ENCODE results near the gene RNF223.
A peak's percentile ranks its signal among the peaks of the same experiment; 100 is the strongest.

The RNF223 gene

GRCh38 chr1:1038694-1039093 lies 35.4 kb downstream of the RNF223 start:
- no peak overlapping the region for H3K4me3 ChIP-seq (ENCODE audit: low read length)
- no peak for DNase-seq (ENCODE audit: low read depth)
- TF ChIP-seq, protein P1, sequence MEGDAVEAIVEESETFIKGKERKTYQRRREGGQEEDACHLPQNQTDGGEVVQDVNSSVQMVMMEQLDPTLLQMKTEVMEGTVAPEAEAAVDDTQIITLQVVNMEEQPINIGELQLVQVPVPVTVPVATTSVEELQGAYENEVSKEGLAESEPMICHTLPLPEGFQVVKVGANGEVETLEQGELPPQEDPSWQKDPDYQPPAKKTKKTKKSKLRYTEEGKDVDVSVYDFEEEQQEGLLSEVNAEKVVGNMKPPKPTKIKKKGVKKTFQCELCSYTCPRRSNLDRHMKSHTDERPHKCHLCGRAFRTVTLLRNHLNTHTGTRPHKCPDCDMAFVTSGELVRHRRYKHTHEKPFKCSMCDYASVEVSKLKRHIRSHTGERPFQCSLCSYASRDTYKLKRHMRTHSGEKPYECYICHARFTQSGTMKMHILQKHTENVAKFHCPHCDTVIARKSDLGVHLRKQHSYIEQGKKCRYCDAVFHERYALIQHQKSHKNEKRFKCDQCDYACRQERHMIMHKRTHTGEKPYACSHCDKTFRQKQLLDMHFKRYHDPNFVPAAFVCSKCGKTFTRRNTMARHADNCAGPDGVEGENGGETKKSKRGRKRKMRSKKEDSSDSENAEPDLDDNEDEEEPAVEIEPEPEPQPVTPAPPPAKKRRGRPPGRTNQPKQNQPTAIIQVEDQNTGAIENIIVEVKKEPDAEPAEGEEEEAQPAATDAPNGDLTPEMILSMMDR (conservative IDR thresholded peaks at IDR 0.05; ENCODE audit: low read length) = no peak

GRCh38 chr1:1037366-1038327 lies 36.5 kb downstream of the RNF223 start:
- no peak overlapping the region for H3K4me3 ChIP-seq (ENCODE audit: low read length)
- TF ChIP-seq, protein P1 (conservative IDR thresholded peaks at IDR 0.05; ENCODE audit: low read length) = no peak
- DNase-seq (ENCODE audit: low read depth) = no peak

GRCh38 chr1:1035291-1035943 lies 38.7 kb downstream of the RNF223 start:
- TF ChIP-seq, protein P1 (conservative IDR thresholded peaks at IDR 0.05; ENCODE audit: low read length) = no peak
- H3K4me3 ChIP-seq (ENCODE audit: low read length) = no peak overlapping the region
- DNase-seq (ENCODE audit: low read depth) = no peak

GRCh38 chr1:1034439-1034781 lies 39.7 kb downstream of the RNF223 start:
- TF ChIP-seq, protein P1 (conservative IDR thresholded peaks at IDR 0.05; ENCODE audit: low read length) = no peak
- no peak for DNase-seq (ENCODE audit: low read depth)
- no peak overlapping the region for H3K4me3 ChIP-seq (ENCODE audit: low read length)

GRCh38 chr1:1033731-1034438 lies 40.2 kb downstream of the RNF223 start:
- no peak for DNase-seq (ENCODE audit: low read depth)

DNA sequence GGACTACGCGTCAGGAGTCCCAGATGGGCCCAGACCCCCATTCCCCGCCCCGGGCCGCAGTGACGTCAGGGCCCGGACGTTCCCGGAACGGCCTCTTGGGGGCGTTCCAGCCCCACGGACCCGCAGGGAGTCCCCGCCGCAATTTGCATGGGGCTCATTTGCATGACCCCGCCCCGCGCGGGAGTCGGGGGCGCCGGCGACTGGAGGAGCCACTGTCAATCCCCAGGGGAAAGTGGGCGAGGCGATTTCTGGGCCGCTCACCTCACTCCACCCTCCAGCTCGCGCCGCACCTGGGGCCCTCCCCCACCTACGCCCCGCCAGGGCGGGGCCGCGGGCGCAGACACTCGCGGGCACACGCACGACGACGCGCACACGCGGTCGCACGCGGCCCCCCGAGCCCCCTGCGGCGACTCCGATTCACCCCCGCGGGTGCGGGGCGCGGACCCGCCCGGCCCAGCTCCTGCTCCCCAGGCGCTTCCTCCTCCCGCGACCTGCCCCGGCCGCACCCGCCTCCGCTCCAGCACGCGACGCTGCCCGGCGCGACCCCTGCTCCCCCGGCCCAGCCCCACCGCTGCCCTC lies 41.0 kb downstream of the RNF223 start:
- TF ChIP-seq, protein P1 (conservative IDR thresholded peaks at IDR 0.05; ENCODE audit: low read length) = peak; percentile 52
- peak; percentile 35 for DNase-seq (ENCODE audit: low read depth)
- no peak overlapping the region for H3K4me3 ChIP-seq (ENCODE audit: low read length)

More at GRCh38 chr1:1033731-1034438, 40.2 kb downstream of the RNF223 start:
- TF ChIP-seq, protein P1 (conservative IDR thresholded peaks at IDR 0.05; ENCODE audit: low read length) = no peak
- H3K4me3 ChIP-seq (ENCODE audit: low read length) = no peak overlapping the region
